ENCODE data around the gene SEMA6A.

SEMA6A gene

GRCh38 chr5:116575326-116576052 lies 866 bp upstream of the SEMA6A start:
- DNase-seq (ENCODE audit: low spot score) = peak; percentile 30

GRCh38 chr5:116573702-116574366 lies 789 bp downstream of the SEMA6A start:
- DNase-seq (ENCODE audit: low spot score) = no peak

- DNase-seq (ENCODE audit: low spot score) = no peak
Observed at GRCh38 chr5:116573279-116573701, 1.3 kb downstream of the SEMA6A start.

- DNase-seq (ENCODE audit: low spot score) = peak; percentile 21
Observed at GRCh38 chr5:116572350-116573278, 2.0 kb downstream of the SEMA6A start.

GRCh38 chr5:116571568-116572349 lies 2.9 kb downstream of the SEMA6A start:
- DNase-seq (ENCODE audit: low spot score) = no peak

- DNase-seq (ENCODE audit: low spot score) = no peak
Observed at GRCh38 chr5:116569999-116570398, 4.6 kb downstream of the SEMA6A start.

GRCh38 chr5:116567106-116567505 lies 7.5 kb downstream of the SEMA6A start:
- no peak for DNase-seq (ENCODE audit: low spot score)

- DNase-seq (ENCODE audit: low spot score) = no peak
Observed at GRCh38 chr5:116566251-116566650, 8.4 kb downstream of the SEMA6A start.

GRCh38 chr5:116564756-116565490 lies 9.7 kb downstream of the SEMA6A start:
- DNase-seq (ENCODE audit: low spot score) = no peak

GRCh38 chr5:116564312-116564711 lies 10.3 kb downstream of the SEMA6A start:
- DNase-seq (ENCODE audit: low spot score) = no peak

- DNase-seq (ENCODE audit: low spot score) = no peak
Observed at GRCh38 chr5:116563736-116564308, 10.8 kb downstream of the SEMA6A start.

- no peak for DNase-seq (ENCODE audit: low spot score)
Observed at GRCh38 chr5:116562669-116563068, 12.0 kb downstream of the SEMA6A start.

GRCh38 chr5:116561658-116562057 lies 13.0 kb downstream of the SEMA6A start:
- no peak for DNase-seq (ENCODE audit: low spot score)

GRCh38 chr5:116559673-116560164 lies 14.9 kb downstream of the SEMA6A start:
- no peak for DNase-seq (ENCODE audit: low spot score)

- no peak for DNase-seq (ENCODE audit: low spot score)
Observed at GRCh38 chr5:116559239-116559638, 15.4 kb downstream of the SEMA6A start.

- DNase-seq (ENCODE audit: low spot score) = no peak
Observed at GRCh38 chr5:116557669-116558271, 16.9 kb downstream of the SEMA6A start.

GRCh38 chr5:116554764-116555163 lies 19.9 kb downstream of the SEMA6A start:
- no peak for DNase-seq (ENCODE audit: low spot score)

GRCh38 chr5:116553366-116553765 lies 21.3 kb downstream of the SEMA6A start:
- DNase-seq (ENCODE audit: low spot score) = no peak

GRCh38 chr5:116550082-116550481 lies 24.5 kb downstream of the SEMA6A start:
- DNase-seq (ENCODE audit: low spot score) = no peak

GRCh38 chr5:116546743-116547124 lies 27.9 kb downstream of the SEMA6A start:
- DNase-seq (ENCODE audit: low spot score) = no peak
